ENCODE results near the gene PPP1R14D.

The PPP1R14D gene

GRCh38 chr15:40815042-40815698 is 13.3 kb downstream of the PPP1R14D start:
- POLR2A ChIA-PET (ENCODE audit: low non-redundant PET) = interaction anchor here (0.9 kb wide), 1 partner anchor 13 kb away, joined by 4 read pairs; the partner anchor contains the start of gene PPP1R14D
- CTCF ChIA-PET = interaction anchor here (0.7 kb wide), 1 partner anchor 707 kb away, joined by 3 read pairs; the partner anchor contains the start of gene BMF
- peak overlapping the region; percentile 35 for H3K27ac ChIP-seq
- DNase-seq (ENCODE audit: low spot score) = no peak
- no peak for TF ChIP-seq CTCF (conservative IDR thresholded peaks at IDR 0.05; ENCODE audit: low read depth)

- CTCF ChIA-PET = no interaction called here
- POLR2A ChIA-PET (ENCODE audit: low non-redundant PET) = no interaction called here
- DNase-seq (ENCODE audit: low spot score) = no peak
- TF ChIP-seq CTCF (conservative IDR thresholded peaks at IDR 0.05; ENCODE audit: low read depth) = no peak
- peak overlapping the region; percentile 48 for H3K27ac ChIP-seq
Measured at GRCh38 chr15:40812721-40813425, 15.6 kb downstream of the PPP1R14D start.

- CTCF ChIA-PET = interaction anchor here (1.2 kb wide), 1 partner anchor 62 kb away, joined by 3 read pairs; no protein-coding TSS in a partner anchor
- TF ChIP-seq CTCF (conservative IDR thresholded peaks at IDR 0.05; ENCODE audit: low read depth) = no peak
- POLR2A ChIA-PET (ENCODE audit: low non-redundant PET) = no interaction called here
- DNase-seq (ENCODE audit: low spot score) = no peak
- H3K27ac ChIP-seq = peak overlapping the region; percentile 17
Measured at GRCh38 chr15:40808861-40809450, 19.6 kb downstream of the PPP1R14D start.

- DNase-seq (ENCODE audit: low spot score) = no peak
- CTCF ChIA-PET = interaction anchor here (0.6 to 0.7 kb wide), 2 partner anchors 54 to 958 kb away, joined by 3 to 4 read pairs; no protein-coding TSS in a partner anchor
- no peak for TF ChIP-seq CTCF (conservative IDR thresholded peaks at IDR 0.05; ENCODE audit: low read depth)
- POLR2A ChIA-PET (ENCODE audit: low non-redundant PET) = interaction anchor here (0.6 to 1.5 kb wide), 2 partner anchors 20 to 35 kb away, joined by 3 to 10 read pairs; partner anchors contain the start of gene SPINT1
- peak overlapping the region; percentile 89 for H3K27ac ChIP-seq
Measured at GRCh38 chr15:40807888-40808461, 20.5 kb downstream of the PPP1R14D start.

GRCh38 chr15:40807028-40807887 is 21.2 kb downstream of the PPP1R14D start, which contains the start of the genes DNAJC17 and ZFYVE19:
DNAJC17 (minus strand) TSS chr15:40807473; CDS start chr15:40807446, 27 bp downstream.
ZFYVE19 (plus strand) TSS chr15:40807089; CDS start chr15:40807590, 501 bp downstream.
- ChIA-PET CTCF (interaction anchor here (0.7 kb wide), 1 partner anchor 54 kb away, joined by 4 read pairs; no protein-coding TSS in a partner anchor), POLR2A (ENCODE audit: low non-redundant PET) (interaction anchor here (0.5 to 1.5 kb wide), 4 partner anchors 20 to 46 kb away, joined by 3 to 10 read pairs (median 4); partner anchors contain the start of gene SPINT1)
- peak within 1 kb of the TSS; percentile 89 for H3K27ac ChIP-seq
- no peak for TF ChIP-seq CTCF (conservative IDR thresholded peaks at IDR 0.05; ENCODE audit: low read depth)
- peak; percentile 94 for DNase-seq (ENCODE audit: low spot score)
